PC-9 (cell line): ENCODE results near the gene FBXO7.

Experiments
- CTCF ChIP-seq: fragments of 200-600 bp; sonication (generic); conservative IDR thresholded peaks from 2 replicates; pipeline ENCODE4 v1.6.1; 2017; ENCODE audit warnings: mixed run types, antibody characterized with exemption, mild to moderate bottlenecking, moderate library complexity
- EZH2 ChIP-seq: fragments of 200-600 bp; sonication (generic); IDR thresholded peaks from 2 replicates; pipeline ENCODE4 v1.8.0; 2017; ENCODE audit warnings: antibody characterized with exemption, low read depth

- TF ChIP-seq CTCF (peak; percentile 59), EZH2 (no peak)
These were observed 44.2 kb downstream of the FBXO7 start for GRCh38 chr22:32518848-32519247.
